Right ventricle myocardium inferior (tissue), 1 donor: ENCODE results near the gene GTF3C6. TPM values are rescaled to one million over a fixed set of nuclear protein-coding genes. Genes with fewer than 3 reads are reported as not detected.
"Not testable (repeated sequence)": the region's sequence is repeated elsewhere in the genome, so short reads cannot be mapped to it uniquely, and the experiment has no call there.

Source experiments
- ATAC-seq: fragments of 200-7000 bp; cut with Tn5 transposase; one replicate; pipeline ENCODE4 v1.9.1; 2020; ENCODE audit warnings: mild to moderate bottlenecking, moderate library complexity
- DNase-seq: peaks from one replicate; pipeline ENCODE4 v3.0.0; 2021; ENCODE audit errors: missing footprints
- intact Hi-C: fragments of 100-400 bp; cut with DNase I; formaldehyde crosslinking; loops from one replicate; pipeline ENCODE4 v1.11.0; 2022
- total RNA-seq: library from RNA; stranded (reverse); fragmentation: NEBNext Ultra II Directional; extraction: Animal tissue kit (Norgen Biotek cat#: 25700); gene quantifications from one replicate; pipeline ENCODE4 v1.2.1, GENCODE V29; 2021
- donor health status: DM: no; HTN: yes; CAD: no; lungs with severe emphysema.

The GTF3C6 gene
- total RNA-seq, 1 donor from 2014 or later = 129 TPM

GRCh38 chr6:110965629-110966229 lies 7.2 kb downstream of the GTF3C6 start:
- ATAC-seq (no peak), DNase-seq (no peak)
- intact Hi-C loops = no loop called here

GRCh38 chr6:110968661-110969060 lies 10.2 kb downstream of the GTF3C6 start:
- ATAC-seq, intact Hi-C loops, DNase-seq: not testable (repeated sequence)

GRCh38 chr6:110971468-110971867 lies 13.0 kb downstream of the GTF3C6 start:
- peak; percentile 13 for ATAC-seq
- DNase-seq = no peak
- intact Hi-C loops = no loop called here

- no peak for DNase-seq
- intact Hi-C loops = no loop called here
Observed at GRCh38 chr6:110976575-110976974, 18.1 kb downstream of the GTF3C6 start.

GRCh38 chr6:110979565-110980101 lies 21.1 kb downstream of the GTF3C6 start:
- DNase-seq (no peak), ATAC-seq (no peak)
- intact Hi-C loops = no loop called here

More at GRCh38 chr6:110976575-110976974, 18.1 kb downstream of the GTF3C6 start:
- ATAC-seq = no peak

GRCh38 chr6:110980227-110980626 lies 21.7 kb downstream of the GTF3C6 start:
- DNase-seq (no peak), ATAC-seq (no peak)
- intact Hi-C loops = no loop called here

- ATAC-seq = no peak
- intact Hi-C loops = no loop called here
- no peak for DNase-seq
Observed at GRCh38 chr6:110980648-110981047, 22.1 kb downstream of the GTF3C6 start.

- ATAC-seq (peak; percentile 16), DNase-seq (no peak)
- intact Hi-C loops = no loop called here
Observed at GRCh38 chr6:110981202-110981600, 22.7 kb downstream of the GTF3C6 start.

- ATAC-seq (no peak), DNase-seq (no peak)
- intact Hi-C loops = no loop called here
Observed at GRCh38 chr6:110990840-110991576, 32.5 kb downstream of the GTF3C6 start.

- intact Hi-C loops = loop anchor here (5.0 kb wide), 1 partner anchor 314 kb away; no protein-coding TSS in a partner anchor
- no peak for ATAC-seq
- no peak for DNase-seq
Observed at GRCh38 chr6:110996691-110997090, 38.2 kb downstream of the GTF3C6 start.

GRCh38 chr6:110999634-111000270 lies 41.2 kb downstream of the GTF3C6 start:
- intact Hi-C loops = loop anchor here (5.0 kb wide), 2 partner anchors 317 to 472 kb away; no protein-coding TSS in a partner anchor

GRCh38 chr6:111002350-111002749 lies 43.8 kb downstream of the GTF3C6 start:
- ATAC-seq (no peak), DNase-seq (no peak)
- intact Hi-C loops = loop anchor here (5.0 kb wide), 1 partner anchor 475 kb away; no protein-coding TSS in a partner anchor

More at GRCh38 chr6:110999634-111000270, 41.2 kb downstream of the GTF3C6 start:
- DNase-seq = no peak
- ATAC-seq = no peak

GRCh38 chr6:111011360-111012142 lies 53.0 kb downstream of the GTF3C6 start:
- DNase-seq (no peak), ATAC-seq (peak; percentile 74)
- intact Hi-C loops = loop anchor here (2.0 to 5.0 kb wide), 2 partner anchors 199 to 246 kb away; a partner anchor contains a TSS

GRCh38 chr6:111012143-111012452 lies 53.6 kb downstream of the GTF3C6 start:
- no peak for DNase-seq
- intact Hi-C loops = loop anchor here (5.0 kb wide), 1 partner anchor 245 kb away; a partner anchor contains a TSS
- ATAC-seq = no peak

- DNase-seq, ATAC-seq: not testable (repeated sequence)
- intact Hi-C loops = loop anchor here (5.0 kb wide), 1 partner anchor 245 kb away; a partner anchor contains a TSS
Observed at GRCh38 chr6:111012520-111012919, 54.0 kb downstream of the GTF3C6 start.

- DNase-seq (no peak), ATAC-seq (no peak)
- intact Hi-C loops = loop anchor here (5.0 kb wide), 1 partner anchor 244 kb away; a partner anchor contains a TSS
Observed at GRCh38 chr6:111013144-111013915, 54.8 kb downstream of the GTF3C6 start.

GRCh38 chr6:111015389-111016124 lies 57.1 kb downstream of the GTF3C6 start:
- intact Hi-C loops = no loop called here
- DNase-seq (no peak), ATAC-seq (peak; percentile 20)
